PC-9 (cell line): Measurements from ENCODE around the gene DNAJC11. TPM values are rescaled to one million over a fixed set of nuclear protein-coding genes. Genes with fewer than 3 reads are reported as not detected.
"Not testable (repeated sequence)": the region's sequence is repeated elsewhere in the genome, so short reads cannot be mapped to it uniquely, and the experiment has no call there.

Experiments used
- BruUV-seq: library from RNA; stranded (reverse); fragments of 400-500 nt; replicated peaks from 2 replicates; lab custom pipeline; 2021; lab: Mats Ljungman, UMichigan
- CTCF ChIA-PET: fragments of 300-600 bp; sonication (Branson Sonifier 250); formaldehyde crosslinking; loops from one replicate; lab custom pipeline; 2022; ENCODE audit warnings: antibody characterized with exemption; lab: Charles Lee
- POLR2A ChIA-PET: fragments of 300-600 bp; sonication (Branson Sonifier 250); formaldehyde crosslinking; loops from one replicate; lab custom pipeline; 2022; ENCODE audit warnings: antibody characterized with exemption; ENCODE audit not compliant: unreplicated experiment; lab: Charles Lee
- DNase-seq, 2 experiments: peaks; one replicate each; pipeline versions ENCODE4 v3.0.0 to v3.0.0-alpha.2; 2015 to 2022; ENCODE audit warnings: mixed read lengths in 1 of 2
- H2AFZ ChIP-seq: fragments of 200-600 bp; sonication (generic); 2 replicates; pipeline ENCODE4 v1.8.1; 2017; ENCODE audit warnings: antibody characterized with exemption
- H3F3A ChIP-seq: fragments of 200-600 bp; sonication (generic); 2 replicates; pipeline ENCODE4 v1.8.1; 2017; ENCODE audit warnings: antibody characterized with exemption, mild to moderate bottlenecking, low read depth; ENCODE audit not compliant: insufficient read depth
- H3K27ac ChIP-seq: fragments of 200-600 bp; sonication (generic); 2 replicates; pipeline ENCODE4 v1.6.1; 2016; ENCODE audit warnings: mixed run types
- H3K27me3 ChIP-seq: fragments of 200-600 bp; sonication (generic); 2 replicates; pipeline ENCODE4 v1.6.1; 2016; ENCODE audit warnings: low read depth, mixed run types; ENCODE audit not compliant: insufficient read depth
- H3K36me3 ChIP-seq: fragments of 200-600 bp; sonication (generic); 2 replicates; pipeline ENCODE4 v1.6.1; 2016; ENCODE audit warnings: low read depth, mixed run types
- H3K4me1 ChIP-seq: fragments of 200-600 bp; sonication (generic); replicated peaks from 2 replicates; pipeline ENCODE4 v1.6.1; 2016; ENCODE audit warnings: mixed run types; ENCODE audit not compliant: insufficient read depth
- H3K4me2 ChIP-seq: fragments of 200-600 bp; sonication (generic); 2 replicates; pipeline ENCODE4 v1.6.1; 2017; ENCODE audit warnings: mixed run types
- H3K4me3 ChIP-seq: fragments of 200-600 bp; sonication (generic); 2 replicates; pipeline ENCODE4 v1.6.1; 2016; ENCODE audit warnings: mixed run types
- H3K79me2 ChIP-seq: fragments of 200-600 bp; sonication (generic); 2 replicates; pipeline ENCODE4 v1.6.1; 2017; ENCODE audit warnings: low read depth, mixed run types
- H3K9me2 ChIP-seq: fragments of 200-600 bp; sonication (generic); 2 replicates; pipeline ENCODE4 v1.8.1; 2017; ENCODE audit warnings: mild to moderate bottlenecking; ENCODE audit not compliant: insufficient read depth
- H3K9me3 ChIP-seq: fragments of 200-600 bp; sonication (generic); 2 replicates; pipeline ENCODE4 v1.8.1; 2016; ENCODE audit warnings: low read depth; ENCODE audit not compliant: insufficient read depth
- H4K20me1 ChIP-seq: fragments of 200-600 bp; sonication (generic); 2 replicates; pipeline ENCODE4 v1.8.1; 2017; ENCODE audit not compliant: insufficient read depth
- CTCF ChIP-seq: fragments of 200-600 bp; sonication (generic); conservative IDR thresholded peaks from 2 replicates; pipeline ENCODE4 v1.6.1; 2017; ENCODE audit warnings: mixed run types, antibody characterized with exemption, mild to moderate bottlenecking, moderate library complexity
- EZH2 ChIP-seq: fragments of 200-600 bp; sonication (generic); IDR thresholded peaks from 2 replicates; pipeline ENCODE4 v1.8.0; 2017; ENCODE audit warnings: antibody characterized with exemption, low read depth
- intact Hi-C: fragments of 100-400 bp; cut with micrococcal nuclease; formaldehyde crosslinking; loops from one replicate; pipeline ENCODE4 v1.10.0; 2022; ENCODE audit not compliant: unreplicated experiment
- total RNA-seq: library from RNA; stranded (reverse); gene quantifications from 2 replicates; pipeline ENCODE4 v1.2.3, GENCODE V29; 2021

DNAJC11 gene
- total RNA-seq, 1 experiment from 2014 or later, result 52.8 TPM

GRCh38 chr1:6648556-6648955, 53.1 kb downstream of the DNAJC11 start:
- Histone ChIP-seq H3K9me3 (no peaks in the 10 kb centered on the region), H3K27me3 (no peaks in the 10 kb centered on the region), H3K4me3 (no peak overlapping the region), H4K20me1 (no peaks in the 10 kb centered on the region), H3K36me3 (no peaks in the 10 kb centered on the region), H2AFZ (no peak overlapping the region), H3K4me2 (no peak overlapping the region), H3K79me2 (no peaks in the 10 kb centered on the region), H3K27ac (no peak overlapping the region), H3K4me1 (no peaks in the 10 kb centered on the region), H3K9me2 (no peaks in the 10 kb centered on the region), H3F3A (no peaks in the 10 kb centered on the region)
- DNase-seq, result no peak
- POLR2A ChIA-PET, result no interaction called here
- CTCF ChIA-PET, result no interaction called here
- intact Hi-C loops, result loop anchor here (5.0 kb wide), 2 partner anchors 301 to 401 kb away; no protein-coding TSS in a partner anchor
- no TSS peak for BruUV-seq
- no peak for TF ChIP-seq EZH2
- TF ChIP-seq CTCF, result no peak

GRCh38 chr1:6646499-6647148, 55.0 kb downstream of the DNAJC11 start:
- CTCF ChIA-PET, result interaction anchor here (0.5 to 0.6 kb wide), 3 partner anchors 65 to 313 kb away, joined by 3 to 11 read pairs (median 3); no protein-coding TSS in a partner anchor
- Histone ChIP-seq H3K4me2 (no peak overlapping the region), H2AFZ (no peak overlapping the region), H3K9me2 (no peaks in the 10 kb centered on the region), H3K4me3 (no peak overlapping the region), H3K4me1 (no peaks in the 10 kb centered on the region), H4K20me1 (no peaks in the 10 kb centered on the region), H3K79me2 (no peaks in the 10 kb centered on the region), H3K36me3 (no peaks in the 10 kb centered on the region), H3F3A (no peaks in the 10 kb centered on the region), H3K27me3 (no peaks in the 10 kb centered on the region), H3K9me3 (no peaks in the 10 kb centered on the region), H3K27ac (no peak overlapping the region)
- intact Hi-C loops, result loop anchor here (5.0 kb wide), 2 partner anchors 299 to 399 kb away; no protein-coding TSS in a partner anchor
- peak; percentile 7 to 40 for DNase-seq
- BruUV-seq, result no TSS peak
- TF ChIP-seq CTCF, result peak; percentile 64
- no peak for TF ChIP-seq EZH2
- POLR2A ChIA-PET, result no interaction called here

- H3F3A ChIP-seq, result no peaks in the 10 kb centered on the region
- TF ChIP-seq CTCF, result no peak
- no peak for TF ChIP-seq EZH2
- no peaks in the 10 kb centered on the region for H3K4me1 ChIP-seq
- H3K4me2 ChIP-seq, result no peak overlapping the region
- no peaks in the 10 kb centered on the region for H3K79me2 ChIP-seq
- no peak overlapping the region for H2AFZ ChIP-seq
- no peaks in the 10 kb centered on the region for H4K20me1 ChIP-seq
- CTCF ChIA-PET, result no interaction called here
- no peaks in the 10 kb centered on the region for H3K27me3 ChIP-seq
- DNase-seq, result no peak
- H3K36me3 ChIP-seq, result no peaks in the 10 kb centered on the region
- BruUV-seq, result no TSS peak
- POLR2A ChIA-PET, result no interaction called here
- H3K9me2 ChIP-seq, result no peaks in the 10 kb centered on the region
- no peak overlapping the region for H3K4me3 ChIP-seq
- H3K9me3 ChIP-seq, result no peaks in the 10 kb centered on the region
- intact Hi-C loops, result loop anchor here (5.0 kb wide), 2 partner anchors 298 to 398 kb away; no protein-coding TSS in a partner anchor
- no peak overlapping the region for H3K27ac ChIP-seq
Measured at GRCh38 chr1:6645018-6645417, 56.6 kb downstream of the DNAJC11 start.

GRCh38 chr1:6640867-6641266, 60.7 kb downstream of the DNAJC11 start:
- POLR2A ChIA-PET, result interaction anchor here (0.7 kb wide), 2 partner anchors 165 to 615 kb away, joined by 4 to 6 read pairs; no protein-coding TSS in a partner anchor
- H3K27ac ChIP-seq, H4K20me1 ChIP-seq, H3K9me2 ChIP-seq, CTCF ChIA-PET, H2AFZ ChIP-seq, BruUV-seq, intact Hi-C loops, H3K36me3 ChIP-seq, H3F3A ChIP-seq, H3K4me1 ChIP-seq, H3K9me3 ChIP-seq, H3K4me3 ChIP-seq, H3K4me2 ChIP-seq, H3K79me2 ChIP-seq, H3K27me3 ChIP-seq, DNase-seq: not testable (repeated sequence)
